HepG2 (cell line): ENCODE results near the gene CCM2L. TPM values are rescaled to one million over a fixed set of nuclear protein-coding genes. Genes with fewer than 3 reads are reported as not detected.

Source experiments
- BORCS8-MEF2B ChIP-seq: sonication (generic); formaldehyde crosslinking; IDR thresholded peaks from 2 replicates; pipeline ENCODE4 v1.8.0; 2022; ENCODE audit warnings: mild to moderate bottlenecking, missing genetic modification reagents
- CBX2 ChIP-seq, 2 experiments: fragments of 200-600 bp in 1 of 2; sonication (generic); formaldehyde crosslinking in 1 of 2; IDR thresholded peaks; 2 replicates each; pipeline versions ENCODE4 v1.7.0 to v1.8.1; 2018 to 2022; ENCODE audit warnings: low read depth in 2 of 2, low read length in 1 of 2, mild to moderate bottlenecking in 1 of 2, missing genetic modification reagents in 1 of 2
- CBX5 ChIP-seq: sonication (generic); formaldehyde crosslinking; IDR thresholded peaks from 2 replicates; pipeline ENCODE4 v1.4.0; 2020; ENCODE audit warnings: missing genetic modification reagents, borderline replicate concordance
- FOSL2 ChIP-seq: sonication (generic); formaldehyde crosslinking; IDR thresholded peaks from 2 replicates; pipeline ENCODE4 v1.4.0; 2020; ENCODE audit warnings: missing genetic modification reagents
- FOXO1 ChIP-seq: sonication (generic); formaldehyde crosslinking; IDR thresholded peaks from 2 replicates; pipeline ENCODE4 v1.4.0; 2020; ENCODE audit warnings: missing genetic modification reagents
- HNF1B ChIP-seq: sonication (generic); formaldehyde crosslinking; IDR thresholded peaks from 2 replicates; pipeline ENCODE4 v1.5.1; 2020; ENCODE audit warnings: mild to moderate bottlenecking, moderate library complexity, missing genetic modification reagents
- IRF2 ChIP-seq: IDR thresholded peaks from 2 replicates; pipeline ENCODE4 v1.6.1; 2018; ENCODE audit warnings: missing genetic modification reagents, missing compliant biosample characterization
- MAFF ChIP-seq: IDR thresholded peaks from 2 replicates; pipeline ENCODE4 v1.6.1; 2011; ENCODE audit warnings: low read depth, low read length, improper control_type of control experiment
- MED1 ChIP-seq: sonication (generic); formaldehyde crosslinking; IDR thresholded peaks from 2 replicates; pipeline ENCODE4 v1.4.0; 2020; ENCODE audit warnings: missing genetic modification reagents
- MYC ChIP-seq: sonication (generic); formaldehyde crosslinking; IDR thresholded peaks from 2 replicates; pipeline ENCODE4 v1.9.0; 2021; ENCODE audit warnings: missing genetic modification reagents, borderline replicate concordance
- NPAS2 ChIP-seq: sonication (generic); formaldehyde crosslinking; IDR thresholded peaks from 2 replicates; pipeline ENCODE4 v1.8.0; 2022; ENCODE audit warnings: mild to moderate bottlenecking, missing genetic modification reagents, borderline replicate concordance
- PITX1 ChIP-seq: sonication (generic); formaldehyde crosslinking; IDR thresholded peaks from 2 replicates; pipeline ENCODE4 v1.5.1; 2020; ENCODE audit warnings: mild to moderate bottlenecking, missing genetic modification reagents
- SMC3 ChIP-seq: IDR thresholded peaks from 2 replicates; pipeline ENCODE4 v1.6.1; 2011; ENCODE audit warnings: low read length, improper control_type of control experiment
- SOX5 ChIP-seq: IDR thresholded peaks from 2 replicates; pipeline ENCODE4 v1.6.1; 2016; ENCODE audit warnings: borderline replicate concordance
- TFDP2 ChIP-seq: sonication (generic); formaldehyde crosslinking; IDR thresholded peaks from 2 replicates; pipeline ENCODE4 v1.4.0; 2020; ENCODE audit warnings: missing genetic modification reagents
- USF2 ChIP-seq, 2 experiments: sonication (generic) in 1 of 2; formaldehyde crosslinking in 1 of 2; IDR thresholded peaks; 2 replicates each; pipeline versions ENCODE4 v1.5.1 to v1.6.1; 2011 to 2020; ENCODE audit warnings: borderline replicate concordance in 1 of 2, low read depth in 1 of 2, low read length in 1 of 2, mild to moderate bottlenecking in 1 of 2, missing genetic modification reagents in 1 of 2, moderate library complexity in 1 of 2
- ZMYM3 ChIP-seq: sonication (generic); formaldehyde crosslinking; IDR thresholded peaks from 2 replicates; pipeline ENCODE4 v1.5.1; 2020; ENCODE audit warnings: mild to moderate bottlenecking, missing genetic modification reagents
- ZNF124 ChIP-seq: sonication (generic); formaldehyde crosslinking; IDR thresholded peaks from 2 replicates; pipeline ENCODE4 v1.4.0; 2020; ENCODE audit warnings: missing genetic modification reagents
- ZNF547 ChIP-seq: sonication (generic); formaldehyde crosslinking; IDR thresholded peaks from 2 replicates; pipeline ENCODE4 v1.5.1; 2020; ENCODE audit warnings: mild to moderate bottlenecking, missing genetic modification reagents
- ZNF687 ChIP-seq: sonication (generic); formaldehyde crosslinking; IDR thresholded peaks from 2 replicates; pipeline ENCODE4 v1.5.1; 2020; ENCODE audit warnings: mild to moderate bottlenecking, missing genetic modification reagents, moderate library complexity
- polyA plus RNA-seq, 8 experiments: library from polyadenylated mRNA; depleted of rRNA in 3 of 8; stranded (reverse) in 7 of 8; unstranded in 1 of 8; fragments of >200 nt; fragmentation: Illumina TruSeq in 4 of 8; extraction: Trizol in 4 of 8; gene quantifications; 2 replicates each; pipeline versions ENCODE4 v1.2.1 to v1.2.3, GENCODE V29; 2011 to 2016; ENCODE audit warnings: low read depth in 4 of 8, missing spikeins in 1 of 8, mixed read lengths in 1 of 8; ENCODE audit not compliant: insufficient read depth in 1 of 8
- total RNA-seq, 5 experiments: library from RNA; depleted of rRNA; stranded (reverse); fragments of >200 nt; fragmentation: Illumina TruSeq; extraction: Trizol; gene quantifications; 2 replicates each; pipeline ENCODE4 v1.2.3, GENCODE V29; 2016; ENCODE audit warnings: low read depth in 1 of 5

The CCM2L gene
- total and polyA plus RNA-seq, 2 of the 13 experiments (the other 11 are each of a cell fraction or from before 2014, with no cell fraction given) = 0.15 TPM; not detected in 1

GRCh38 chr20:32028647-32029372, 18.6 kb downstream of the CCM2L start (continued):
- TF ChIP-seq NPAS2 (CRISPR knock-in tag) (no peak), ZNF124 (CRISPR knock-in tag) (peak; percentile 61; the same call in 1 of the 2 replicates), CBX5 (0 out of 2 replicates have a peak, but pooled peaks have one; percentile 11), HNF1B (CRISPR knock-in tag) (peak; percentile 70; the same call in 1 of the 2 replicates), SMC3 (no peak), TFDP2 (CRISPR knock-in tag) (peak; percentile 17; the same call in 1 of the 2 replicates), SOX5 (CRISPR knock-in tag) (peak; percentile 46), ZNF547 (CRISPR knock-in tag) (peak; percentile 48; the same call in 1 of the 2 replicates), BORCS8-MEF2B (peak; percentile 72), CBX2 (IDR thresholded peaks at IDR 0.05; ENCODE audit: low read depth, low read length) (no peak), CBX2 (CRISPR knock-in tag; IDR thresholded peaks at IDR 0.05; ENCODE audit: low read depth) (peak; percentile 96), MED1 (CRISPR knock-in tag) (peak; percentile 49), FOXO1 (peak; percentile 51; the same call in 1 of the 2 replicates), IRF2 (peak; percentile 49; the same call in 1 of the 2 replicates), MYC (CRISPR knock-in tag) (peak; percentile 59; the same call in 1 of the 2 replicates), USF2 (IDR thresholded peaks at IDR 0.05; ENCODE audit: low read depth, low read length) (no peak), USF2 (CRISPR knock-in tag; IDR thresholded peaks at IDR 0.05; ENCODE audit: borderline replicate concordance) (no peak), PITX1 (CRISPR knock-in tag) (peak; percentile 89), ZMYM3 (CRISPR knock-in tag) (peak; percentile 94), FOSL2 (CRISPR knock-in tag) (0 out of 2 replicates have a peak, but pooled peaks have one; percentile 19), ZNF687 (peak; percentile 93), MAFF (no peak)
